ENCODE results near the gene BGN.

Gene BGN

DNA sequence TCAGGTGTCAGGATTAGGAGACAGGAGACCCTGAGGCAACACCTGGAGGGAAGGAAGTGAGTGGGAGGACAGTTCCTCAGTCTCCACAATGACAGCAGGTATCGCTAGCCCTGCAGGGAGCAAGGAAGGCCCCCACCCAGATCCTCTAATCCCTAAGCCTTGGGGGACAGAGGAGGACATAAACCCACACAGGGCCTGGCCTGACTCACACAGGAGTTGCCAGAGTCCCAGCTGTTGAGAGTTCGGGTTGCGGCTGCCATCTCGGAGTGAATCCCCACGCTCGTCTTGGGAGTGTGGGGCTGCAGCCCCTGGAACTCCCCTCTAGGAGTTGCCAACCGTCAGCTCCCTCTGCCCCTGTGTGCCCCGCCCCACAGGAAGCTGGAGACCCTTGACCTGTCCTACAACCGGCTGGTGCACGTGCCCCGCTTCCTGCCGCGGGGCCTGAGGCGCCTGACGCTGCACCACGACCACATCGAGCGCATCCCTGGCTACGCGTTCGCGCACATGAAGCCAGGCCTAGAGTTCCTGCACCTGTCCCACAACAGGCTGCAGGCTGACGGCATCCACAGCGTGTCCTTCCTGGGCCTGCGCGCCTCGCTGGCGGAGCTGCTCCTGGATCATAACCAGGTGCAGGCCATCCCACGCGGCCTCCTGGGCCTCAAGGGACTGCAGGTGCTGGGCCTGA is 9.2 kb upstream of the BGN start:
- DNase-seq (ENCODE audit: low read depth, low spot score): no peak
- TF ChIP-seq, protein P1, sequence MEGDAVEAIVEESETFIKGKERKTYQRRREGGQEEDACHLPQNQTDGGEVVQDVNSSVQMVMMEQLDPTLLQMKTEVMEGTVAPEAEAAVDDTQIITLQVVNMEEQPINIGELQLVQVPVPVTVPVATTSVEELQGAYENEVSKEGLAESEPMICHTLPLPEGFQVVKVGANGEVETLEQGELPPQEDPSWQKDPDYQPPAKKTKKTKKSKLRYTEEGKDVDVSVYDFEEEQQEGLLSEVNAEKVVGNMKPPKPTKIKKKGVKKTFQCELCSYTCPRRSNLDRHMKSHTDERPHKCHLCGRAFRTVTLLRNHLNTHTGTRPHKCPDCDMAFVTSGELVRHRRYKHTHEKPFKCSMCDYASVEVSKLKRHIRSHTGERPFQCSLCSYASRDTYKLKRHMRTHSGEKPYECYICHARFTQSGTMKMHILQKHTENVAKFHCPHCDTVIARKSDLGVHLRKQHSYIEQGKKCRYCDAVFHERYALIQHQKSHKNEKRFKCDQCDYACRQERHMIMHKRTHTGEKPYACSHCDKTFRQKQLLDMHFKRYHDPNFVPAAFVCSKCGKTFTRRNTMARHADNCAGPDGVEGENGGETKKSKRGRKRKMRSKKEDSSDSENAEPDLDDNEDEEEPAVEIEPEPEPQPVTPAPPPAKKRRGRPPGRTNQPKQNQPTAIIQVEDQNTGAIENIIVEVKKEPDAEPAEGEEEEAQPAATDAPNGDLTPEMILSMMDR (IDR thresholded peaks at IDR 0.05; ENCODE audit: insufficient read depth, low read length, missing control alignments): no peak
- ChIA-PET CTCF (interaction anchor here (2.1 kb wide), 1 partner anchor 14 kb away, joined by 11 read pairs; the partner anchor contains the start of gene HAUS7), POLR2A (no interaction called here)
- no peak overlapping the region for H3K4me3 ChIP-seq (ENCODE audit: low read depth, low read length)

DNA sequence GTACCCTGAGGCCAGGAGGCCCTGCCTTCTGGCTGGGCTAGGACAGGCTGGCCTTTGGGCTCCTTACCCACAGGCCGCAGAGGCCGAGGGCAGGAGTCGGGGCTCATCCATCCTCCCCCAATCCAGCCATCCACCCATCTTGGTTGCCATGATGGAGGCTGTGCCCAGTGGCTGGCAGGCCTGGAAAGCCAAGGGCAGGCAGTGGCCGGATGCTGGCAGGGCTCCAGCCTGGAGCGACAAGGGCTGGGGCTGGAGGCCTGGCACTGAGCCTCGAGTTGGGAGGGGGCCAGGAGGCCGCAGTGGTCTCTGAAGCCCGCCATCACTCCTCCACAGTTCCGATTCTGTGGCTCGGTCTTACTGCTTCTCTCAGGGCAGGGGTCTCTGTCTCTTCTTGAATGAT is 8.6 kb upstream of the BGN start:
- H3K4me3 ChIP-seq (ENCODE audit: low read depth, low read length): no peak overlapping the region
- ChIA-PET CTCF (interaction anchor here (2.1 kb wide), 1 partner anchor 15 kb away, joined by 11 read pairs; the partner anchor contains the start of gene HAUS7), POLR2A (no interaction called here)
- no peak for DNase-seq (ENCODE audit: low read depth, low spot score)
- TF ChIP-seq, protein P1 (IDR thresholded peaks at IDR 0.05; ENCODE audit: insufficient read depth, low read length, missing control alignments): no peak

DNA sequence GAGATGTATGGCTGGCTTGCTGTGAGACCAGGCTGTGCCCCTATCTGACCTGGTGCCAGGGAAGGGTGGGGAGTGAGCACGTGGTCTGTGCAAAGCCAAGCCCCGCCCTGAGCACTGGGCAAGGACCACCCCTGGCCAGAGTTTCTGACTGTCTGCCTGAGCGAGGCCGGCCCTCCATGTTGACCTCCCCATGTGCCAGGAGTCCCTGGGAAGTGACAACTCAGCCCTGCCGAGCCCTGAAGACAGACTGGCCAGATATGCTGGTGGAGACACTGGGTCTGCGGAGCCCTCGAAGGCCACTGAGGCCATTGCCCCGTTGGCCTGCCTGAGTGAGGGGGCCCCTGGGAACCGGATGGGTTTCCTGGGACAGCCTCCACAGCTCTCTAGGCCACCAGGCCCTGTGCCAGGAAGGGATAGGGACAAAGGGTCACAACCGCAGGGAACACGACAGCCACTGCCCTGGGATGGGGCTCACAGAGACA is 7.1 kb upstream of the BGN start:
- TF ChIP-seq, protein P1 (IDR thresholded peaks at IDR 0.05; ENCODE audit: insufficient read depth, low read length, missing control alignments): no peak
- POLR2A ChIA-PET: interaction anchor here (0.7 kb wide), 1 partner anchor 95 kb away, joined by 4 read pairs; no protein-coding TSS in a partner anchor
- DNase-seq (ENCODE audit: low read depth, low spot score): no peak
- CTCF ChIA-PET: no interaction called here
- no peak overlapping the region for H3K4me3 ChIP-seq (ENCODE audit: low read depth, low read length)

DNA sequence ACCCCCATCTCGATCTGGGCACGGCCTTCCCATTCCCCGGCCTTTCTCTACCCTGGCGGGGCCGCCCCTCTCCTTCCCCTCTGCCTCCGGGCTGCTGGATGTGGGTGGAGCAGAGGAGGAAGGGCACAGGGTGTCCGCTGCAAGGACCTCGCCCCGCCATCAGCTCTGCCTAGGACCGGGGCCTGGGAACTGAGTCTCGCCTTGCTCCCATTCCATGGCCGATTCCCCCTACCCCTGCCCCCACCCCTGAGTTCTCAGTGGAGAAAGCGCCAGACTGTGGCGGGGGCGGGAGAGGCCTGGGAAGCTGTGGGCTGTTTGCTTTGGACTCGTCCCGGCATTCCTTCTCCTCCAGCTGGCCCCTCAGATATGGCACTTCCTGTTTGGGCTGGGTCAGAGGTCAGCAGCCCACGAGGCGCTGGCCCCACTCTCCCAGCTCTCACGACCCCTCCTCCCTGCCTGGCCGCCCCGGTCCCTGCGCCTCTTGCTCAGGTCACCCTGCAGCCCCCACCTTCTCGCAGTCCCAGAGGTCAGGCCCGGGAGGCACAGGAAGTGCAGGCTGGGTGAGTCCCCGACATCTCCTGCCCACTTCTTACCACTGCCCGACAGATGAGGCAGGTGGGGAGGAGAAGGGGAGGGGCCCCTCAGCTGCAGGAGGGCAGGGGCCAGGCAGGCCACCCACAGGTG is 6.4 kb upstream of the BGN start:
- DNase-seq (ENCODE audit: low read depth, low spot score): no peak
- no peak overlapping the region for H3K4me3 ChIP-seq (ENCODE audit: low read depth, low read length)
- ChIA-PET POLR2A (no interaction called here), CTCF (interaction anchor here (1.5 to 3.2 kb wide), 3 partner anchors 13 to 19 kb away, joined by 3 to 27 read pairs (median 13); partner anchors contain the start of gene HAUS7)
- TF ChIP-seq, protein P1 (IDR thresholded peaks at IDR 0.05; ENCODE audit: insufficient read depth, low read length, missing control alignments): no peak

DNA sequence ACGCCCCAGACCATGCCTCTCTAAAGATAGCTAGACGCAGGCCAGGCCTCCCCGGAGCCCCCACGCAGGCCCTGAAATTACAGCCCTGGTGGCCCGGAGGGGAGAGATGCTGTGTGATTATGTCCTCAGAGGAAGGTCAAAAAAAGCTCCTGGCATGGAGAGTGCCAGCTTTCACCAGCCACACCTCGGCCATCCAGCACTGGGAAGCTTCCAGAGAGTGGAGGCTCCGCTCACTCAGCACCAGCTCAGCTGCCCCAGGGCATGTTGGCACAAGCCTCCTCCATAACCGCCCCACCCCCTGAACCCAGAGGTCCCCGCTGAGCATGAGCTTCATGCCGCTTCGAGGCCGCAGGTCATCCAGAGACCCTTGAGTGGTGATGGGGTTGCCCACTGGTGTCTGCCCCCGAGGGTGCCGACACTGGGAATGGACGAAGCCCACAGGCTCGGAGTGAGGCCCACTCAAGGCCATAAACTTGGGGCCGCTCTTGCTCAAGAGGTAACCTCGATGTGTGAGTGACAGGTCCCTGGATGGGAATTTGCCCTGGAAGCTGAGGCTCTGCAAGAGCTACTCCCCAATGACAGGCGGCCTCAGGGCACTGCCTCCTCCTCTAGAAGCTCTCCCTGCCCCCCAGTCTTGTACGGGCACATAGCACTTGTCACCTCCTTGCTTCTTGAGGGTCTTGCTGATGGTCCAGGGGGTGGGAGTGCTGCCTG is 4.4 kb upstream of the BGN start:
- ChIA-PET CTCF (interaction anchor here (0.8 to 3.2 kb wide), 8 partner anchors 8 to 32 kb away, joined by 3 to 27 read pairs (median 5); partner anchors contain the start of gene HAUS7), POLR2A (no interaction called here)
- DNase-seq (ENCODE audit: low read depth, low spot score): no peak
- TF ChIP-seq, protein P1 (IDR thresholded peaks at IDR 0.05; ENCODE audit: insufficient read depth, low read length, missing control alignments): no peak
- no peak overlapping the region for H3K4me3 ChIP-seq (ENCODE audit: low read depth, low read length)

Data from AG04449 (cell line).